IMR-90 (cell line): ENCODE data around the gene NPR3. TPM values are rescaled to one million over a fixed set of nuclear protein-coding genes. Genes with fewer than 3 reads are reported as not detected.

Experiments
- ATAC-seq: fragments of 200-7000 bp; cut with Tn5 transposase; 2 replicates; pipeline ENCODE4 v1.9.1; 2020; ENCODE audit warnings: low read depth, mild to moderate bottlenecking, moderate library complexity
- BruUV-seq: library from RNA; stranded (reverse); fragments of 400-500 nt; replicated peaks from 2 replicates; lab custom pipeline; 2021; lab: Mats Ljungman, UMichigan
- CTCF ChIA-PET: fragments of 300-600 bp; formaldehyde crosslinking; extraction: SDS; loops from one replicate; lab custom pipeline; 2021; ENCODE audit warnings: antibody characterized with exemption; lab: Yijun Ruan, JAX
- POLR2A ChIA-PET: fragments of 300-600 bp; sonication (Branson Sonifier 250); formaldehyde crosslinking; loops from one replicate; lab custom pipeline; 2022; ENCODE audit warnings: antibody characterized with exemption; ENCODE audit not compliant: unreplicated experiment; lab: Charles Lee
- DNase-seq: peaks from one replicate; pipeline ENCODE4 v3.0.0; 2013
- H2AFZ ChIP-seq: replicated peaks from 2 replicates; pipeline ENCODE3; 2013; ENCODE audit warnings: low read length, mild to moderate bottlenecking; ENCODE audit not compliant: poor library complexity
- H2AK5ac ChIP-seq: 2 replicates; pipeline ENCODE4 v1.6.1; 2013; ENCODE audit warnings: low read depth, low read length, inconsistent platforms
- H2AK9ac ChIP-seq: replicated peaks from 2 replicates; pipeline ENCODE3; 2013; ENCODE audit warnings: mild to moderate bottlenecking, low read depth, low read length, moderate library complexity; ENCODE audit not compliant: poor library complexity
- H2BK120ac ChIP-seq: 2 replicates; pipeline ENCODE4 v1.6.1; 2013; ENCODE audit warnings: low read depth, low read length, inconsistent platforms
- H2BK15ac ChIP-seq: 3 replicates; pipeline ENCODE4 v1.6.1; 2013; ENCODE audit warnings: low read depth, low read length, inconsistent platforms
- H2BK20ac ChIP-seq: 2 replicates; pipeline ENCODE4 v1.6.1; 2013; ENCODE audit warnings: low read depth, mild to moderate bottlenecking, inconsistent platforms, low read length, moderate library complexity
- H2BK5ac ChIP-seq: 2 replicates; pipeline ENCODE4 v1.6.1; 2013; ENCODE audit warnings: mild to moderate bottlenecking, low read depth, low read length, inconsistent platforms; ENCODE audit not compliant: poor library complexity, severe bottlenecking
- H3K14ac ChIP-seq: replicated peaks from 2 replicates; pipeline ENCODE4 v1.6.1; 2013; ENCODE audit warnings: low read depth, low read length, inconsistent platforms
- H3K18ac ChIP-seq: 2 replicates; pipeline ENCODE4 v1.6.1; 2013; ENCODE audit warnings: low read depth, low read length, control low read depth
- H3K23ac ChIP-seq: 2 replicates; pipeline ENCODE4 v1.6.1; 2013; ENCODE audit warnings: low read depth, low read length, inconsistent platforms
- H3K27ac ChIP-seq: 2 replicates; pipeline ENCODE4 v1.5.1; 2013; ENCODE audit warnings: mild to moderate bottlenecking, control low read depth, low read length; ENCODE audit not compliant: insufficient read depth
- H3K27me3 ChIP-seq: 2 replicates; pipeline ENCODE4 v1.6.1; 2013; ENCODE audit warnings: low read length; ENCODE audit not compliant: control insufficient read depth, insufficient read depth
- H3K36me3 ChIP-seq: 2 replicates; pipeline ENCODE4 v1.6.1; 2013; ENCODE audit warnings: low read length, mixed read lengths; ENCODE audit not compliant: control insufficient read depth, insufficient read depth
- H3K4ac ChIP-seq: 2 replicates; pipeline ENCODE4 v1.6.1; 2013; ENCODE audit warnings: low read depth, low read length, inconsistent platforms
- H3K4me1 ChIP-seq: 2 replicates; pipeline ENCODE4 v1.6.1; 2013; ENCODE audit warnings: low read length, mixed read lengths; ENCODE audit not compliant: control insufficient read depth, insufficient read depth
- H3K4me2 ChIP-seq: 2 replicates; pipeline ENCODE4 v1.6.1; 2013; ENCODE audit warnings: low read depth, mild to moderate bottlenecking, control low read depth, low read length, moderate library complexity
- H3K4me3 ChIP-seq: 2 replicates; pipeline ENCODE4 v1.5.1; 2013; ENCODE audit warnings: low read depth, mild to moderate bottlenecking, control low read depth, low read length, moderate library complexity; ENCODE audit not compliant: insufficient read depth
- H3K56ac ChIP-seq: 2 replicates; pipeline ENCODE4 v1.6.1; 2013; ENCODE audit warnings: low read length, inconsistent platforms; ENCODE audit not compliant: insufficient read depth; ENCODE audit errors: extremely low read depth
- H3K79me1 ChIP-seq, 2 experiments: 2 replicates each; pipeline ENCODE4 v1.6.1; 2013; ENCODE audit warnings: low read length in 2 of 2, inconsistent platforms in 1 of 2, low read depth in 1 of 2
- H3K9ac ChIP-seq: 2 replicates; pipeline ENCODE4 v1.6.1; 2013; ENCODE audit warnings: low read depth, low read length, control low read depth
- H3K9me1 ChIP-seq: 2 replicates; pipeline ENCODE4 v1.6.1; 2013; ENCODE audit warnings: low read length, inconsistent platforms; ENCODE audit not compliant: insufficient read depth
- H3K9me3 ChIP-seq: 2 replicates; pipeline ENCODE4 v1.6.1; 2013; ENCODE audit warnings: low read length; ENCODE audit not compliant: control insufficient read depth, insufficient read depth
- H4K20me1 ChIP-seq: 2 replicates; pipeline ENCODE4 v1.6.1; 2013; ENCODE audit warnings: low read length, inconsistent platforms; ENCODE audit not compliant: insufficient read depth
- H4K5ac ChIP-seq: 2 replicates; pipeline ENCODE4 v1.6.1; 2013; ENCODE audit warnings: mild to moderate bottlenecking, low read depth, low read length, control low read depth
- H4K8ac ChIP-seq, 2 experiments: 2 replicates each; pipeline ENCODE4 v1.6.1; 2013; ENCODE audit warnings: low read depth in 2 of 2, low read length in 2 of 2, control low read depth in 1 of 2, inconsistent platforms in 1 of 2
- H4K91ac ChIP-seq: 2 replicates; pipeline ENCODE4 v1.6.1; 2013; ENCODE audit warnings: low read depth, low read length, inconsistent platforms; ENCODE audit not compliant: insufficient read depth
- CHD1 ChIP-seq: IDR thresholded peaks from 2 replicates; pipeline ENCODE4 v1.6.1; 2012; ENCODE audit warnings: low read depth, low read length, improper control_type of control experiment
- CTCF ChIP-seq: conservative IDR thresholded peaks from 2 replicates; pipeline ENCODE4 v1.5.1; 2012; ENCODE audit warnings: mild to moderate bottlenecking, low read depth, low read length, improper control_type of control experiment
- FOS ChIP-seq: fragments of 150-350 bp; IDR thresholded peaks from 2 replicates; pipeline ENCODE4 v1.6.1; 2016; ENCODE audit warnings: low read depth, low read length
- MAZ ChIP-seq: IDR thresholded peaks from 2 replicates; pipeline ENCODE4 v1.6.1; 2012; ENCODE audit warnings: low read depth, mild to moderate bottlenecking, low read length, improper control_type of control experiment, moderate library complexity, borderline replicate concordance
- MXI1 ChIP-seq: IDR thresholded peaks from 2 replicates; pipeline ENCODE4 v1.6.1; 2012; ENCODE audit warnings: low read depth, mild to moderate bottlenecking, low read length, moderate library complexity, borderline replicate concordance
- POLR2A ChIP-seq: IDR thresholded peaks from 2 replicates; pipeline ENCODE4 v1.6.1; 2012; ENCODE audit warnings: mild to moderate bottlenecking, low read depth, low read length
- SMC3 ChIP-seq: fragments of 150-350 bp; IDR thresholded peaks from 2 replicates; pipeline ENCODE4 v1.6.1; 2016; ENCODE audit warnings: low read depth, mild to moderate bottlenecking, antibody characterized with exemption, low read length, moderate library complexity
- WGBS, 2 experiments: methylation state at CpG; one replicate each; pipeline versions ENCODE4 v1.1.5 to v1.1.7; 2013; ENCODE audit warnings: missing lambda C conversion rate in 2 of 2; ENCODE audit not compliant: insufficient read length in 1 of 2; ENCODE audit errors: extremely low coverage in 2 of 2; 5-methylcytosine and 5-hydroxymethylcytosine counted together
- dilution Hi-C: fragments of 300-500 bp; cut with HindIII; formaldehyde crosslinking; loops from one replicate; pipeline ENCODE4 v1.14.3; 2018; ENCODE audit warnings: low sequenced_read_pairs; ENCODE audit not compliant: unreplicated experiment
- in situ Hi-C: fragments of 300-500 bp; cut with MboI; formaldehyde crosslinking; loops from 3 replicates; pipeline ENCODE4 v1.14.3; 2019; ENCODE audit warnings: low sequenced_read_pairs, inconsistent platforms, mixed read lengths
- intact Hi-C: fragments of 100-400 bp; cut with micrococcal nuclease; formaldehyde crosslinking; loops from 2 replicates; pipeline ENCODE4 v1.10.0; 2022
- polyA plus RNA-seq, 3 experiments: library from polyadenylated mRNA; depleted of rRNA; stranded (reverse); fragments of >200 nt; gene quantifications; 2 replicates each; pipeline ENCODE4 v1.2.3, GENCODE V29; 2012; ENCODE audit warnings: low replicate concordance in 1 of 3
- total RNA-seq: library from RNA; depleted of rRNA; stranded (reverse); fragments of >200 nt; gene quantifications from 2 replicates; pipeline ENCODE4 v1.2.3, GENCODE V29; 2012

NPR3 gene
- total and polyA plus RNA-seq, 2 of the 4 experiments (the other 2 are of a cell fraction): 24.6 to 88.2 TPM

GRCh38 chr5:32837211-32837610 lies 126.1 kb downstream of the NPR3 start:
- BruUV-seq: no TSS peak
- Histone ChIP-seq H2BK20ac (no peak overlapping the region), H3K18ac (no peak overlapping the region), H3K14ac (no peak overlapping the region), H3K23ac (no peak overlapping the region), H2BK120ac (no peak overlapping the region), H3K4me2 (no peak overlapping the region), H3K9me1 (no peaks in the 10 kb centered on the region), H4K20me1 (no peaks in the 10 kb centered on the region), H3K36me3 (no peaks in the 10 kb centered on the region), H3K4ac (no peak overlapping the region), H4K8ac (no peak overlapping the region), H2BK15ac (no peak overlapping the region), H3K9me3 (no peaks in the 10 kb centered on the region), H2AK5ac (no peak overlapping the region), H4K5ac (no peak overlapping the region), H3K27ac (no peak overlapping the region), H3K79me1 (no peaks in the 10 kb centered on the region), H3K9ac (no peak overlapping the region), H2AK9ac (no peak overlapping the region), H2BK5ac (no peak overlapping the region), H3K27me3 (no peaks in the 10 kb centered on the region), H4K91ac (no peak overlapping the region), H3K56ac (no peak overlapping the region), H3K4me3 (no peak overlapping the region), H2AFZ (no peak overlapping the region), H3K4me1 (peaks cover 7% of the 10 kb centered on the region)
- in situ Hi-C loops (no loop called here), dilution Hi-C loops (no loop called here), intact Hi-C loops (no loop called here)
- peak; percentile 11 for DNase-seq
- 100% methylated on average over 1 of the region's 4 CpGs; no CpG with 5 or more reads in 1 of the 2 experiments for WGBS, 2 experiments
- TF ChIP-seq MAZ: no peak
- no peak for TF ChIP-seq MXI1
- no peak for TF ChIP-seq FOS
- TF ChIP-seq SMC3: no peak
- TF ChIP-seq CHD1: no peak
- no peak for TF ChIP-seq CTCF
- TF ChIP-seq POLR2A: no peak
- ATAC-seq: no peak
- ChIA-PET POLR2A (no interaction called here), CTCF (interaction anchor here (0.7 kb wide), 1 partner anchor 31 kb away, joined by 4 read pairs; no protein-coding TSS in a partner anchor)
